DMS53 (cell line): ENCODE data around the gene LRIT1.
"Not testable (repeated sequence)": the region's sequence is repeated elsewhere in the genome, so short reads cannot be mapped to it uniquely, and the experiment has no call there.

Source experiments
- DNase-seq: peaks from one replicate; lab custom pipeline; 2025; lab: John Stamatoyannopoulos, UW

LRIT1 gene

GRCh38 chr10:84241185-84241790, at the start of gene LRIT1:
LRIT1 (minus strand) TSS chr10:84241546; CDS start chr10:84241439, 107 bp downstream.
- no peak for DNase-seq

- peak; percentile 70 for DNase-seq
These were observed 48.9 kb upstream of the LRIT1 start for GRCh38 chr10:84290235-84290634.

- no peak for DNase-seq
These were observed 48.3 kb upstream of the LRIT1 start for GRCh38 chr10:84289521-84290200.

- DNase-seq = no peak
These were observed 46.8 kb upstream of the LRIT1 start for GRCh38 chr10:84288151-84288550.

GRCh38 chr10:84286695-84287094, 45.3 kb upstream of the LRIT1 start:
- no peak for DNase-seq

- not testable (repeated sequence) for DNase-seq
These were observed 38.6 kb upstream of the LRIT1 start for GRCh38 chr10:84279876-84280475.

GRCh38 chr10:84270708-84271107, 29.4 kb upstream of the LRIT1 start:
- DNase-seq = peak; percentile 98

GRCh38 chr10:84269773-84270172, 28.4 kb upstream of the LRIT1 start:
- DNase-seq = peak; percentile 62

- DNase-seq = peak; percentile 47
These were observed 27.8 kb upstream of the LRIT1 start for GRCh38 chr10:84269162-84269561.

- DNase-seq = peak; percentile 95
These were observed 26.3 kb upstream of the LRIT1 start for GRCh38 chr10:84267503-84268126.

- DNase-seq = peak; percentile 72
These were observed 24.1 kb upstream of the LRIT1 start for GRCh38 chr10:84265418-84265817.

GRCh38 chr10:84264611-84265141, 23.3 kb upstream of the LRIT1 start:
- peak; percentile 82 for DNase-seq

GRCh38 chr10:84263716-84264115, 22.4 kb upstream of the LRIT1 start:
- DNase-seq = no peak

- no peak for DNase-seq
These were observed 21.0 kb upstream of the LRIT1 start for GRCh38 chr10:84262190-84262956.

GRCh38 chr10:84261236-84261915, 20.0 kb upstream of the LRIT1 start:
- no peak for DNase-seq

- no peak for DNase-seq
These were observed 16.8 kb upstream of the LRIT1 start for GRCh38 chr10:84258034-84258695.

- no peak for DNase-seq
These were observed 16.1 kb upstream of the LRIT1 start for GRCh38 chr10:84257343-84258020.

- peak; percentile 83 for DNase-seq
These were observed 15.4 kb upstream of the LRIT1 start for GRCh38 chr10:84256510-84257342.
